GM12892 (cell line): ENCODE results near the gene MEDAG.

Source experiments
- POLR2A ChIP-seq: IDR thresholded peaks from 2 replicates; pipeline ENCODE4 v1.6.1; 2011; ENCODE audit warnings: low read depth, low read length, control low read depth
- POLR2AphosphoS5 ChIP-seq: IDR thresholded peaks from 2 replicates; pipeline ENCODE4 v1.6.1; 2011; ENCODE audit warnings: low read depth, low read length, control low read depth
- TAF1 ChIP-seq: IDR thresholded peaks from 2 replicates; pipeline ENCODE4 v1.6.1; 2011; ENCODE audit warnings: low read depth, mild to moderate bottlenecking, control low read depth, low read length, borderline replicate concordance

- TF ChIP-seq POLR2AphosphoS5 (no peak), POLR2A (no peak), TAF1 (no peak)
These were observed 8.0 kb upstream of the MEDAG start for GRCh38 chr13:30898070-30898469.
